T-helper 9 cell (primary cell): ENCODE measurements around the gene RIOX2.
"Not testable (repeated sequence)": the region's sequence is repeated elsewhere in the genome, so short reads cannot be mapped to it uniquely, and the experiment has no call there.

ENCODE experiments used
- DNase-seq: peaks from one replicate; pipeline ENCODE4 v3.0.0-alpha.2; 2020

RIOX2 gene

GRCh38 chr3:97950360-97950759 is 21.9 kb downstream of the RIOX2 start:
- DNase-seq: no peak

- no peak for DNase-seq
Observed at GRCh38 chr3:97949743-97950142, 22.5 kb downstream of the RIOX2 start.

GRCh38 chr3:97949110-97949485 is 23.1 kb downstream of the RIOX2 start:
- no peak for DNase-seq

GRCh38 chr3:97948351-97949109 is 23.7 kb downstream of the RIOX2 start:
- no peak for DNase-seq

- DNase-seq: no peak
Observed at GRCh38 chr3:97942801-97943546, 29.3 kb downstream of the RIOX2 start.

- no peak for DNase-seq
Observed at GRCh38 chr3:97940034-97940433, 32.2 kb downstream of the RIOX2 start.

GRCh38 chr3:97939401-97939800 is 32.8 kb downstream of the RIOX2 start:
- no peak for DNase-seq

- no peak for DNase-seq
Observed at GRCh38 chr3:97938444-97938843, 33.8 kb downstream of the RIOX2 start.

GRCh38 chr3:97937205-97937604 is 35.0 kb downstream of the RIOX2 start:
- DNase-seq: no peak

GRCh38 chr3:97935842-97936241 is 36.4 kb downstream of the RIOX2 start:
- DNase-seq: no peak

GRCh38 chr3:97934980-97935695 is 37.1 kb downstream of the RIOX2 start:
- DNase-seq: no peak

- no peak for DNase-seq
Observed at GRCh38 chr3:97932387-97932801, 39.8 kb downstream of the RIOX2 start.

- no peak for DNase-seq
Observed at GRCh38 chr3:97931218-97931617, 41.0 kb downstream of the RIOX2 start.

GRCh38 chr3:97930018-97930417 is 42.2 kb downstream of the RIOX2 start:
- DNase-seq: no peak

- DNase-seq: no peak
Observed at GRCh38 chr3:97928986-97929385, 43.2 kb downstream of the RIOX2 start.

GRCh38 chr3:97927704-97928103 is 44.5 kb downstream of the RIOX2 start:
- no peak for DNase-seq

- DNase-seq: no peak
Observed at GRCh38 chr3:97917813-97918536, 54.3 kb downstream of the RIOX2 start.

- DNase-seq: no peak
Observed at GRCh38 chr3:97916576-97916975, 55.7 kb downstream of the RIOX2 start.

GRCh38 chr3:97914388-97914787 is 57.8 kb downstream of the RIOX2 start:
- DNase-seq: no peak

GRCh38 chr3:97911459-97911858 is 60.8 kb downstream of the RIOX2 start:
- DNase-seq: no peak

GRCh38 chr3:97910931-97911351 is 61.3 kb downstream of the RIOX2 start:
- DNase-seq: no peak

- peak; percentile 31 for DNase-seq
Observed at GRCh38 chr3:97910236-97910831, 61.9 kb downstream of the RIOX2 start.

- not testable (repeated sequence) for DNase-seq
Observed at GRCh38 chr3:97909830-97910229, 62.4 kb downstream of the RIOX2 start.
